GM12878 (cell line): ENCODE measurements around the gene PADI1. TPM values are rescaled to one million over a fixed set of nuclear protein-coding genes. Genes with fewer than 3 reads are reported as not detected.

Experiments used
- FOS ChIP-seq: IDR thresholded peaks from 3 replicates; pipeline ENCODE4 v1.6.1; 2011; ENCODE audit warnings: borderline replicate concordance; ENCODE audit not compliant: insufficient read length; ENCODE audit errors: extremely low read depth
- IRF3 ChIP-seq: fragments of 450-650 bp; IDR thresholded peaks from 2 replicates; pipeline ENCODE4 v1.6.1; 2014; ENCODE audit warnings: mild to moderate bottlenecking
- POLR2AphosphoS2 ChIP-seq: IDR thresholded peaks from 2 replicates; pipeline ENCODE4 v1.6.1; 2011; ENCODE audit warnings: low read depth, mild to moderate bottlenecking, low read length, improper control_type of control experiment, moderate library complexity
- polyA plus RNA-seq, 11 experiments: library from polyadenylated mRNA; depleted of rRNA in 4 of 11; unstranded in 6 of 11; stranded (reverse) in 5 of 11; fragments of >200 nt; fragmentation: Nextera tagmentation in 4 of 11; fragmentation: Illumina TruSeq in 1 of 11; extraction: Ambion mirVana in 4 of 11; extraction: Trizol in 1 of 11; gene quantifications; 1 replicate in 1 of 11; 2 replicates in 10 of 11; pipeline versions ENCODE4 v1.2.1 to v1.2.3, GENCODE V29; 2011 to 2016; ENCODE audit warnings: inconsistent platforms in 2 of 11, missing spikeins in 2 of 11, low read depth in 1 of 11
- total RNA-seq, 4 experiments: library from RNA; depleted of rRNA in 3 of 4; stranded (reverse); fragments of >200 nt in 3 of 4; fragmentation: Illumina TruSeq in 1 of 4; extraction: Trizol in 1 of 4; gene quantifications; 2 replicates each; pipeline versions ENCODE4 v1.2.1 to v1.2.3, GENCODE V29; 2013 to 2021
- TF ChIP-seq, protein P1 (sequence below): fragments of 450-650 bp; formaldehyde crosslinking; IDR thresholded peaks from 2 replicates; pipeline ENCODE4 v1.5.0; 2022; ENCODE audit warnings: mild to moderate bottlenecking, missing genetic modification characterization
- TF ChIP-seq, protein P2 (sequence below): IDR thresholded peaks from 2 replicates; pipeline ENCODE4 v1.6.1; 2011; ENCODE audit warnings: borderline replicate concordance, low read depth, mild to moderate bottlenecking, moderate library complexity, low read length; ENCODE audit not compliant: insufficient read depth, poor library complexity, severe bottlenecking
- TF ChIP-seq, protein P3 (sequence below): fragments of 450-650 bp; IDR thresholded peaks from 2 replicates; pipeline ENCODE4 v1.6.1; 2017; ENCODE audit warnings: mild to moderate bottlenecking, low read depth, inconsistent platforms; ENCODE audit not compliant: poor library complexity, severe bottlenecking

Gene PADI1
- total and polyA plus RNA-seq, 10 of the 15 experiments (the other 5 are each of a cell fraction or from before 2014, with no cell fraction given) = 0.05 TPM; not detected in 9

GRCh38 chr1:17200756-17201155 lies 4.2 kb upstream of the PADI1 start (continued):
- TF ChIP-seq POLR2AphosphoS2 = no peak
- TF ChIP-seq, protein P1, sequence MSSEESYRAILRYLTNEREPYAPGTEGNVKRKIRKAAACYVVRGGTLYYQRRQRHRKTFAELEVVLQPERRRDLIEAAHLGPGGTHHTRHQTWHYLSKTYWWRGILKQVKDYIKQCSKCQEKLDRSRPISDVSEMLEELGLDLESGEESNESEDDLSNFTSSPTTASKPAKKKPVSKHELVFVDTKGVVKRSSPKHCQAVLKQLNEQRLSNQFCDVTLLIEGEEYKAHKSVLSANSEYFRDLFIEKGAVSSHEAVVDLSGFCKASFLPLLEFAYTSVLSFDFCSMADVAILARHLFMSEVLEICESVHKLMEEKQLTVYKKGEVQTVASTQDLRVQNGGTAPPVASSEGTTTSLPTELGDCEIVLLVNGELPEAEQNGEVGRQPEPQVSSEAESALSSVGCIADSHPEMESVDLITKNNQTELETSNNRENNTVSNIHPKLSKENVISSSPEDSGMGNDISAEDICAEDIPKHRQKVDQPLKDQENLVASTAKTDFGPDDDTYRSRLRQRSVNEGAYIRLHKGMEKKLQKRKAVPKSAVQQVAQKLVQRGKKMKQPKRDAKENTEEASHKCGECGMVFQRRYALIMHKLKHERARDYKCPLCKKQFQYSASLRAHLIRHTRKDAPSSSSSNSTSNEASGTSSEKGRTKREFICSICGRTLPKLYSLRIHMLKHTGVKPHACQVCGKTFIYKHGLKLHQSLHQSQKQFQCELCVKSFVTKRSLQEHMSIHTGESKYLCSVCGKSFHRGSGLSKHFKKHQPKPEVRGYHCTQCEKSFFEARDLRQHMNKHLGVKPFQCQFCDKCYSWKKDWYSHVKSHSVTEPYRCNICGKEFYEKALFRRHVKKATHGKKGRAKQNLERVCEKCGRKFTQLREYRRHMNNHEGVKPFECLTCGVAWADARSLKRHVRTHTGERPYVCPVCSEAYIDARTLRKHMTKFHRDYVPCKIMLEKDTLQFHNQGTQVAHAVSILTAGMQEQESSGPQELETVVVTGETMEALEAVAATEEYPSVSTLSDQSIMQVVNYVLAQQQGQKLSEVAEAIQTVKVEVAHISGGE (CRISPR knock-in tag) = no peak
- TF ChIP-seq IRF3 = no peak
- TF ChIP-seq, protein P2, sequence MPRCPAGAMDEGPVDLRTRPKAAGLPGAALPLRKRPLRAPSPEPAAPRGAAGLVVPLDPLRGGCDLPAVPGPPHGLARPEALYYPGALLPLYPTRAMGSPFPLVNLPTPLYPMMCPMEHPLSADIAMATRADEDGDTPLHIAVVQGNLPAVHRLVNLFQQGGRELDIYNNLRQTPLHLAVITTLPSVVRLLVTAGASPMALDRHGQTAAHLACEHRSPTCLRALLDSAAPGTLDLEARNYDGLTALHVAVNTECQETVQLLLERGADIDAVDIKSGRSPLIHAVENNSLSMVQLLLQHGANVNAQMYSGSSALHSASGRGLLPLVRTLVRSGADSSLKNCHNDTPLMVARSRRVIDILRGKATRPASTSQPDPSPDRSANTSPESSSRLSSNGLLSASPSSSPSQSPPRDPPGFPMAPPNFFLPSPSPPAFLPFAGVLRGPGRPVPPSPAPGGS = no peak
- TF ChIP-seq FOS = no peak
- TF ChIP-seq, protein P3, sequence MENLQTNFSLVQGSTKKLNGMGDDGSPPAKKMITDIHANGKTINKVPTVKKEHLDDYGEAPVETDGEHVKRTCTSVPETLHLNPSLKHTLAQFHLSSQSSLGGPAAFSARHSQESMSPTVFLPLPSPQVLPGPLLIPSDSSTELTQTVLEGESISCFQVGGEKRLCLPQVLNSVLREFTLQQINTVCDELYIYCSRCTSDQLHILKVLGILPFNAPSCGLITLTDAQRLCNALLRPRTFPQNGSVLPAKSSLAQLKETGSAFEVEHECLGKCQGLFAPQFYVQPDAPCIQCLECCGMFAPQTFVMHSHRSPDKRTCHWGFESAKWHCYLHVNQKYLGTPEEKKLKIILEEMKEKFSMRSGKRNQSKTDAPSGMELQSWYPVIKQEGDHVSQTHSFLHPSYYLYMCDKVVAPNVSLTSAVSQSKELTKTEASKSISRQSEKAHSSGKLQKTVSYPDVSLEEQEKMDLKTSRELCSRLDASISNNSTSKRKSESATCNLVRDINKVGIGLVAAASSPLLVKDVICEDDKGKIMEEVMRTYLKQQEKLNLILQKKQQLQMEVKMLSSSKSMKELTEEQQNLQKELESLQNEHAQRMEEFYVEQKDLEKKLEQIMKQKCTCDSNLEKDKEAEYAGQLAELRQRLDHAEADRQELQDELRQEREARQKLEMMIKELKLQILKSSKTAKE = no peak
